Measurements from ENCODE around the gene NFATC1.

NFATC1 gene

GRCh38 chr18:79508565-79509535, 113.1 kb downstream of the NFATC1 start:
- DNase-seq (ENCODE audit: low read depth): no peak

- DNase-seq (ENCODE audit: low read depth): no peak
Observed at GRCh38 chr18:79509536-79509930, 113.8 kb downstream of the NFATC1 start.

GRCh38 chr18:79510046-79510685, 114.4 kb downstream of the NFATC1 start:
- DNase-seq (ENCODE audit: low read depth): no peak

GRCh38 chr18:79510731-79511241, 115.1 kb downstream of the NFATC1 start:
- DNase-seq (ENCODE audit: low read depth): no peak

GRCh38 chr18:79511271-79511670, 115.5 kb downstream of the NFATC1 start:
- no peak for DNase-seq (ENCODE audit: low read depth)

GRCh38 chr18:79511671-79512301, 116.1 kb downstream of the NFATC1 start:
- no peak for DNase-seq (ENCODE audit: low read depth)

GRCh38 chr18:79512461-79513380, 117.0 kb downstream of the NFATC1 start:
- no peak for DNase-seq (ENCODE audit: low read depth)

- DNase-seq (ENCODE audit: low read depth): no peak
Observed at GRCh38 chr18:79513381-79514081, 117.8 kb downstream of the NFATC1 start.

GRCh38 chr18:79515331-79515730, 119.6 kb downstream of the NFATC1 start:
- no peak for DNase-seq (ENCODE audit: low read depth)

GRCh38 chr18:79515944-79516351, 120.2 kb downstream of the NFATC1 start:
- DNase-seq (ENCODE audit: low read depth): no peak

GRCh38 chr18:79516441-79516931, 120.8 kb downstream of the NFATC1 start:
- no peak for DNase-seq (ENCODE audit: low read depth)

- no peak for DNase-seq (ENCODE audit: low read depth)
Observed at GRCh38 chr18:79517341-79517740, 121.6 kb downstream of the NFATC1 start.

- DNase-seq (ENCODE audit: low read depth): no peak
Observed at GRCh38 chr18:79518028-79518682, 122.4 kb downstream of the NFATC1 start.

- DNase-seq (ENCODE audit: low read depth): no peak
Observed at GRCh38 chr18:79518683-79519128, 123.0 kb downstream of the NFATC1 start.

GRCh38 chr18:79519751-79520477, 124.2 kb downstream of the NFATC1 start:
- no peak for DNase-seq (ENCODE audit: low read depth)

- DNase-seq (ENCODE audit: low read depth): no peak
Observed at GRCh38 chr18:79520478-79521390, 125.0 kb downstream of the NFATC1 start.

GRCh38 chr18:79521416-79522205, 125.9 kb downstream of the NFATC1 start:
- DNase-seq (ENCODE audit: low read depth): no peak
